ENCODE results near the gene EFNA1.

Gene EFNA1

GRCh38 chr1:155099331-155099730, 28.3 kb upstream of the EFNA1 start:
- TF ChIP-seq CTCF (conservative IDR thresholded peaks at IDR 0.05; ENCODE audit: low read length) (no peak), EZH2phosphoT487 (IDR thresholded peaks at IDR 0.05; ENCODE audit: borderline replicate concordance) (no peak)
- H3F3A ChIP-seq (ENCODE audit: low read depth): no peaks in the 10 kb centered on the region
- H3K27me3 ChIP-seq (ENCODE audit: insufficient read depth, low read length, poor library complexity, severe bottlenecking): no peaks in the 10 kb centered on the region
- no peaks in the 10 kb centered on the region for H3K4me1 ChIP-seq (ENCODE audit: insufficient read depth, low read length, poor library complexity, severe bottlenecking)
- H3K79me2 ChIP-seq (ENCODE audit: insufficient read depth, low read length): no peaks in the 10 kb centered on the region
- no peak overlapping the region for H3K4me3 ChIP-seq (ENCODE audit: low read length, poor library complexity, severe bottlenecking)
- H2AFZ ChIP-seq (ENCODE audit: low read length): no peak overlapping the region
- H3K36me3 ChIP-seq (ENCODE audit: insufficient read depth, low read length): no peaks in the 10 kb centered on the region
- no peak overlapping the region for H3K4me2 ChIP-seq (ENCODE audit: low read depth, low read length, poor library complexity, severe bottlenecking)
- no peaks in the 10 kb centered on the region for H3K9me2 ChIP-seq (replicated peaks; ENCODE audit: low read depth, low read length)
- H4K20me1 ChIP-seq (ENCODE audit: insufficient read depth, low read length, poor library complexity, severe bottlenecking): no peaks in the 10 kb centered on the region
- no peaks in the 10 kb centered on the region for H3K9me3 ChIP-seq (ENCODE audit: insufficient read depth, low read depth, low read length)
- H3K9ac ChIP-seq (ENCODE audit: low read depth, low read length, poor library complexity, severe bottlenecking): no peak overlapping the region

- Histone ChIP-seq H4K20me1 (ENCODE audit: insufficient read depth, low read length, poor library complexity, severe bottlenecking) (no peaks in the 10 kb centered on the region), H3K9me2 (replicated peaks; ENCODE audit: low read depth, low read length) (no peaks in the 10 kb centered on the region), H3K4me3 (ENCODE audit: low read length, poor library complexity, severe bottlenecking) (no peak overlapping the region), H3K79me2 (ENCODE audit: insufficient read depth, low read length) (no peaks in the 10 kb centered on the region), H3F3A (ENCODE audit: low read depth) (no peaks in the 10 kb centered on the region), H3K9ac (ENCODE audit: low read depth, low read length, poor library complexity, severe bottlenecking) (no peak overlapping the region), H3K4me1 (ENCODE audit: insufficient read depth, low read length, poor library complexity, severe bottlenecking) (no peaks in the 10 kb centered on the region), H3K4me2 (ENCODE audit: low read depth, low read length, poor library complexity, severe bottlenecking) (no peak overlapping the region), H3K36me3 (ENCODE audit: insufficient read depth, low read length) (no peaks in the 10 kb centered on the region), H2AFZ (ENCODE audit: low read length) (no peak overlapping the region), H3K27me3 (ENCODE audit: insufficient read depth, low read length, poor library complexity, severe bottlenecking) (no peaks in the 10 kb centered on the region), H3K9me3 (ENCODE audit: insufficient read depth, low read depth, low read length) (no peaks in the 10 kb centered on the region)
- TF ChIP-seq CTCF (conservative IDR thresholded peaks at IDR 0.05; ENCODE audit: low read length) (no peak), EZH2phosphoT487 (IDR thresholded peaks at IDR 0.05; ENCODE audit: borderline replicate concordance) (no peak)
Observed at GRCh38 chr1:155103325-155103724, 24.4 kb upstream of the EFNA1 start.

- Histone ChIP-seq H3K79me2 (ENCODE audit: insufficient read depth, low read length) (no peaks in the 10 kb centered on the region), H2AFZ (ENCODE audit: low read length) (no peak overlapping the region), H3K9me3 (ENCODE audit: insufficient read depth, low read depth, low read length) (no peaks in the 10 kb centered on the region), H3K9ac (ENCODE audit: low read depth, low read length, poor library complexity, severe bottlenecking) (no peak overlapping the region), H3K36me3 (ENCODE audit: insufficient read depth, low read length) (no peaks in the 10 kb centered on the region), H3F3A (ENCODE audit: low read depth) (no peaks in the 10 kb centered on the region), H4K20me1 (ENCODE audit: insufficient read depth, low read length, poor library complexity, severe bottlenecking) (no peaks in the 10 kb centered on the region), H3K9me2 (replicated peaks; ENCODE audit: low read depth, low read length) (no peaks in the 10 kb centered on the region), H3K27me3 (ENCODE audit: insufficient read depth, low read length, poor library complexity, severe bottlenecking) (no peaks in the 10 kb centered on the region), H3K4me1 (ENCODE audit: insufficient read depth, low read length, poor library complexity, severe bottlenecking) (no peaks in the 10 kb centered on the region), H3K4me3 (ENCODE audit: low read length, poor library complexity, severe bottlenecking) (no peak overlapping the region), H3K4me2 (ENCODE audit: low read depth, low read length, poor library complexity, severe bottlenecking) (no peak overlapping the region)
- TF ChIP-seq EZH2phosphoT487 (IDR thresholded peaks at IDR 0.05; ENCODE audit: borderline replicate concordance) (no peak), CTCF (conservative IDR thresholded peaks at IDR 0.05; ENCODE audit: low read length) (no peak)
Observed at GRCh38 chr1:155104605-155105534, 22.8 kb upstream of the EFNA1 start.
